Neural progenitor cell (in vitro differentiated cells): ENCODE measurements around the gene RPS2. TPM values are rescaled to one million over a fixed set of nuclear protein-coding genes. Genes with fewer than 3 reads are reported as not detected.
A peak's percentile ranks its signal among the peaks of the same experiment; 100 is the strongest.

Experiments
- DNase-seq: peaks from one replicate; pipeline ENCODE4 v3.0.0-alpha.2; 2016; ENCODE audit warnings: low spot score
- H2AFZ ChIP-seq: fragments of 200-600 bp; sonication (generic); replicated peaks from 2 replicates; pipeline ENCODE4 v1.6.1; 2016; ENCODE audit warnings: antibody characterized with exemption
- H3F3A ChIP-seq: fragments of 200-600 bp; sonication (generic); 2 replicates; pipeline ENCODE4 v1.6.1; 2016; ENCODE audit warnings: antibody characterized with exemption, low read depth
- H3K27ac ChIP-seq: fragments of 200-600 bp; sonication (generic); 2 replicates; pipeline ENCODE4 v1.5.1; 2016; ENCODE audit warnings: mild to moderate bottlenecking
- H3K27me3 ChIP-seq: fragments of 200-600 bp; sonication (generic); 2 replicates; pipeline ENCODE4 v1.6.1; 2016; ENCODE audit warnings: mild to moderate bottlenecking, moderate library complexity
- H3K36me3 ChIP-seq: fragments of 200-600 bp; sonication (generic); 2 replicates; pipeline ENCODE4 v1.5.1; 2016
- H3K4me1 ChIP-seq: fragments of 200-600 bp; sonication (generic); 2 replicates; pipeline ENCODE4 v1.6.1; 2016; ENCODE audit warnings: mixed run types
- H3K4me2 ChIP-seq: fragments of 200-600 bp; sonication (generic); 2 replicates; pipeline ENCODE4 v1.6.1; 2016
- H3K4me3 ChIP-seq: fragments of 200-600 bp; sonication (generic); 2 replicates; pipeline ENCODE4 v1.5.1; 2016
- H3K79me2 ChIP-seq: fragments of 200-600 bp; sonication (generic); 2 replicates; pipeline ENCODE4 v1.6.1; 2016; ENCODE audit warnings: low read depth
- H3K9ac ChIP-seq: fragments of 200-600 bp; sonication (generic); 2 replicates; pipeline ENCODE4 v1.6.1; 2016
- H3K9me3 ChIP-seq: fragments of 200-600 bp; sonication (generic); 2 replicates; pipeline ENCODE4 v1.5.1; 2016; ENCODE audit warnings: low read depth
- H4K20me1 ChIP-seq: fragments of 200-600 bp; sonication (generic); 2 replicates; pipeline ENCODE4 v1.6.1; 2016; ENCODE audit warnings: low read depth
- H3K27ac Mint-ChIP-seq: 3 replicates; pipeline ENCODE4 v1.8.0; 2021; ENCODE audit warnings: mixed read lengths
- H3K27me3 Mint-ChIP-seq: 2 replicates; pipeline ENCODE4 v1.8.0; 2022; ENCODE audit warnings: low read depth, mild to moderate bottlenecking, inconsistent platforms, moderate library complexity, mixed read lengths; ENCODE audit not compliant: insufficient read depth
- H3K36me3 Mint-ChIP-seq: 3 replicates; pipeline ENCODE4 v1.8.0; 2021; ENCODE audit warnings: mixed read lengths
- H3K4me1 Mint-ChIP-seq: 3 replicates; pipeline ENCODE4 v1.8.0; 2021; ENCODE audit warnings: mixed read lengths
- H3K4me3 Mint-ChIP-seq: 3 replicates; pipeline ENCODE4 v1.8.0; 2021; ENCODE audit warnings: mild to moderate bottlenecking, moderate library complexity, mixed read lengths
- H3K9me3 Mint-ChIP-seq: 3 replicates; pipeline ENCODE4 v1.8.0; 2020; ENCODE audit warnings: mixed read lengths
- CTCF ChIP-seq: fragments of 200-600 bp; sonication (generic); IDR thresholded peaks from 2 replicates; pipeline ENCODE4 v1.5.1; 2017; ENCODE audit warnings: antibody characterized with exemption, mild to moderate bottlenecking
- EZH2 ChIP-seq: fragments of 200-600 bp; sonication (generic); IDR thresholded peaks from 2 replicates; pipeline ENCODE4 v1.6.1; 2017; ENCODE audit warnings: antibody characterized with exemption, mild to moderate bottlenecking, moderate library complexity
- EZH2phosphoT487 ChIP-seq: fragments of 200-600 bp; sonication (generic); IDR thresholded peaks from 2 replicates; pipeline ENCODE4 v1.6.1; 2017; ENCODE audit warnings: antibody characterized with exemption
- total RNA-seq: library from RNA; depleted of rRNA; stranded (reverse); fragments of >200 nt; gene quantifications from 2 replicates; pipeline ENCODE4 v1.2.3, GENCODE V29; 2015; ENCODE audit warnings: low replicate concordance

Gene RPS2
- total RNA-seq, 1 donor from 2014 or later = 3,079 TPM

- TF ChIP-seq EZH2phosphoT487 = no peak
- TF ChIP-seq EZH2 = no peak
- TF ChIP-seq CTCF = no peak
- H2AFZ ChIP-seq = peak within 1 kb of the TSS; percentile 66
- H3K9me3 ChIP-seq = no peaks in the 10 kb centered on the region
- Mint-ChIP-seq H3K27ac (peak within 1 kb of the TSS; percentile 85), H3K36me3 (peaks cover 3% of the 10 kb centered on the region), H3K4me3 (peak within 1 kb of the TSS; percentile 93), H3K9me3 (no peaks in the 10 kb centered on the region), H3K4me1 (peaks cover 25% of the 10 kb centered on the region), H3K27me3 (peaks cover 2% of the 10 kb centered on the region)
- H3K79me2 ChIP-seq = peaks cover 44% of the 10 kb centered on the region
- no peaks in the 10 kb centered on the region for H3K27me3 ChIP-seq
- H4K20me1 ChIP-seq = peaks cover 43% of the 10 kb centered on the region
- H3K36me3 ChIP-seq = no peaks in the 10 kb centered on the region
- peak; percentile 96 for DNase-seq
- H3K27ac ChIP-seq = no peak within 1 kb of the TSS
- H3F3A ChIP-seq = peaks cover 20% of the 10 kb centered on the region
- peak within 1 kb of the TSS; percentile 89 for H3K4me2 ChIP-seq
- peak within 1 kb of the TSS; percentile 88 for H3K9ac ChIP-seq
- H3K4me3 ChIP-seq = peak within 1 kb of the TSS; percentile 100
- peaks cover 12% of the 10 kb centered on the region for H3K4me1 ChIP-seq
These were observed 45.3 kb upstream of the RPS2 start, which contains the start of gene ZNF598 for GRCh38 chr16:2009791-2010510. ZNF598 (minus strand) TSS chr16:2009821.

GRCh38 chr16:2009164-2009711, 44.6 kb upstream of the RPS2 start:
- peaks cover 15% of the 10 kb centered on the region for H3K4me1 ChIP-seq
- H3K4me3 Mint-ChIP-seq = peak overlapping the region; percentile 88
- TF ChIP-seq EZH2 (no peak), CTCF (no peak), EZH2phosphoT487 (no peak)
- H4K20me1 ChIP-seq = peaks cover 50% of the 10 kb centered on the region
- peaks cover 31% of the 10 kb centered on the region for H3K4me1 Mint-ChIP-seq
- no peaks in the 10 kb centered on the region for H3K27me3 ChIP-seq
- peaks cover 2% of the 10 kb centered on the region for H3K27me3 Mint-ChIP-seq
- H3K36me3 ChIP-seq = no peaks in the 10 kb centered on the region
- H3K4me3 ChIP-seq = peak overlapping the region; percentile 100
- no peak overlapping the region for H3K27ac Mint-ChIP-seq
- peaks cover 3% of the 10 kb centered on the region for H3K36me3 Mint-ChIP-seq
- no peak overlapping the region for H3K27ac ChIP-seq
- peak overlapping the region; percentile 89 for H3K4me2 ChIP-seq
- H3F3A ChIP-seq = peaks cover 27% of the 10 kb centered on the region
- H3K9me3 ChIP-seq = no peaks in the 10 kb centered on the region
- H3K79me2 ChIP-seq = peaks cover 45% of the 10 kb centered on the region
- DNase-seq = no peak
- H2AFZ ChIP-seq = peak overlapping the region; percentile 44
- H3K9me3 Mint-ChIP-seq = no peaks in the 10 kb centered on the region
- H3K9ac ChIP-seq = peak overlapping the region; percentile 88

- Histone ChIP-seq H3K9me3 (no peaks in the 10 kb centered on the region), H3F3A (peaks cover 30% of the 10 kb centered on the region), H3K27ac (no peak overlapping the region), H3K9ac (peak overlapping the region; percentile 88), H3K36me3 (no peaks in the 10 kb centered on the region), H3K4me2 (peak overlapping the region; percentile 89), H2AFZ (no peak overlapping the region), H4K20me1 (peaks cover 54% of the 10 kb centered on the region), H3K4me3 (peak overlapping the region; percentile 100), H3K4me1 (peaks cover 17% of the 10 kb centered on the region), H3K27me3 (no peaks in the 10 kb centered on the region), H3K79me2 (peaks cover 45% of the 10 kb centered on the region)
- Mint-ChIP-seq H3K4me1 (peaks cover 34% of the 10 kb centered on the region), H3K27ac (no peak overlapping the region), H3K4me3 (peak overlapping the region; percentile 88), H3K36me3 (peaks cover 3% of the 10 kb centered on the region), H3K27me3 (peaks cover 2% of the 10 kb centered on the region), H3K9me3 (no peaks in the 10 kb centered on the region)
- no peak for DNase-seq
- TF ChIP-seq EZH2 = no peak
- no peak for TF ChIP-seq CTCF
- no peak for TF ChIP-seq EZH2phosphoT487
These were observed 44.1 kb upstream of the RPS2 start for GRCh38 chr16:2008631-2009163.
